GM18951 (cell line): ENCODE results near the gene ANKMY1.

Source experiments
- POLR2A ChIP-seq: IDR thresholded peaks from 4 replicates; pipeline ENCODE4 v1.6.1; 2011; ENCODE audit warnings: mild to moderate bottlenecking; ENCODE audit not compliant: insufficient read length, insufficient read depth; ENCODE audit errors: extremely low read depth
- in situ Hi-C: fragments of 300-500 bp; cut with MboI; formaldehyde crosslinking; loops from one replicate; pipeline ENCODE4 v1.12.0; 2022; ENCODE audit warnings: low sequenced_read_pairs, mixed read lengths, inconsistent platforms; ENCODE audit not compliant: unreplicated experiment

ANKMY1 gene

DNA sequence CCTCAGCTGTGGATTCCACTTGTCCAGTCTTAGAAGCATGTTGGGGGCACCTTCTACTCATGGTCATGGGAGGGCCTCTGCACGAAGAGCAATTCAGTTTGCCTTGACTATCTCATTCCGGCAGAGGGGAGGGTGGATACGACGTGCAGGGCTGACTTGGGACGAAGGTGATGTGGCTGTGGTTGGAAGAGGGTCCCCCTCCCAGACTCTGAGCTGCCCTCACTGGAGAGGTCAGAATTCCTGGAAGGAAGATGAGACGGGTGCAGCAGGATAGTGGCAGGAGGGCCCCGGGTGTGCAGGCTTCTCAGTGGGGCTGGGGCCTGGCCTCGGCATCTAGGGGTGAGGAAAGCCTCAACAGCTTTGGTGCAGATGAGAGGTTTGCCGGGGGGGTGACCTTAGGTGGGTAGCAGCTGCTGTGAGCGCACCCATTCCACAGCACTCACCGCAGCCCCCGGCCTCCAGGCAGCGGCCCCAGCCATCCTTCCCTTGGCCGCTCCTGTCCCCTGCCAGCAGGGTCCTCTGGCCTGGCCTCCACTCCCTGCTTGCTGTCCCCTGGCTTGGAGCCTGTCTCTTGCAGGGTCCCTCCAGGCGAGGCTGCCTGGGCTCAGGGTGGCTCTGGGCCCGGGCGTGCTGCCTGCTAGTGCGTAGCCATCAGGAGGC is 13.7 kb upstream of the ANKMY1 start:
- in situ Hi-C loops: no loop called here
- TF ChIP-seq POLR2A: no peak

DNA sequence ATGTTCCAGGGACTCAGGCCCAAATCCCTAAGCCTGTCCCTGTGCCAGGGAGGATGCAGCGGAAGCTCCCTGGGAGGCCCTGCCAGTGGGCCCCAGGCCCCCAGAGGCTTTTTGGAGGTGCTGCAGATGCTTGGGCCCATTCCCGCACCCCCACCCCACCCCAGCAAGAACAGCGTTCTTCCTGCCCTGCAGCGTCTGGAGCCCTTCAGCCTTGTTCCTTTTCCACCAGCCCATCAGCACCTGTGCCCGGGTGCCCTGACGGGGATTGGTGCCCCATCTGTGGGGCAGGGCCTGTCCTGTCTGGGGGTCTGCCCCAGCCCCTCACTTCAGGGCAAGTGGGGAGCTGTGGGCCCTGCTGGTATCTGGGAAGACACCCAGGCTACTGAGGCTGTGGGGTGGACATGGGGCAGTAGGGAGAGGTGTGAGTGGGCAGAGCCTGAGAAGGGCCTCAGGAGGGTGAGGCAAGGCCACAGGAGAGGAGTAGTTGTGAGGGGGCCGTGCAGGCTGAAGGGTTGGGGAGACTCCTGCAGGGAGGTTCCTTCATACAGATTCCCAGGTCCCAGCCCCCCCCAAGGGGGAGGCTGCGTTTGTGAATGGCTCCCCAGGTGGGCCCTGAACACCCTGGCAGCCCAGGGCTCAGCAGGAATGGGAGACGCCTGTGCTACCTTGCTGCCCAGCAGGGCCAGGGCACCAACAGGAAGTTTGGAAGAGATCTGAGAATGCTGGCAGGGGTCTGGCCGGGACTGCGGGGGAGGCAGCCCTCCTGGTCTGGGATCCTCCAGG is 12.9 kb upstream of the ANKMY1 start:
- no peak for TF ChIP-seq POLR2A
- in situ Hi-C loops: no loop called here

DNA sequence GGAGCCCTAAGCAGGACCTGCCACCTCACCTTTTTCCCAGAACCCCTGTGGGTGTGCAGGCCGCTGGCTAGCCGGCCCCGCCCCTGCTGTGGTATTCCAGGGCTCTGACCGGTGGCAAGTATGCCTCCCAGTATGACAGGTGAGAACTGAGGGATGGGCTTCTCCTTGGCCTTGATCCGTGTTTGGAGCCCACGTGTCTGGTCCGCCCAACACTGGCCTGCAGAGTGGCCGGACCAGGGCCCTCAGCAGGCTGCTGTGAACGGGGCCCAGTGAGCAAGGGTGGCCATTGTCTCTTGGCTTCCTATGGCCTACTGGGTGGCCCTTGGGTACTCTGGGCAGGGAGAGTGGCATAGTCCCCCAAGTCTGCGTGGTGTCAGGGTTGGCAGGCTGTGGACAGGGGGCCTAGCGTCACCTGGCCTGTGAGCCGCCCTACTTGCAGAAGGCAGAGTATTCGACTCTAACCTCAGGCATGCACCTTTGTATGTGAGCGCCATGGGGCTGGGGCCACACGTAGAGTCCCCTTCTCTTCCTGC is 12.3 kb upstream of the ANKMY1 start:
- no peak for TF ChIP-seq POLR2A
- in situ Hi-C loops: no loop called here

DNA sequence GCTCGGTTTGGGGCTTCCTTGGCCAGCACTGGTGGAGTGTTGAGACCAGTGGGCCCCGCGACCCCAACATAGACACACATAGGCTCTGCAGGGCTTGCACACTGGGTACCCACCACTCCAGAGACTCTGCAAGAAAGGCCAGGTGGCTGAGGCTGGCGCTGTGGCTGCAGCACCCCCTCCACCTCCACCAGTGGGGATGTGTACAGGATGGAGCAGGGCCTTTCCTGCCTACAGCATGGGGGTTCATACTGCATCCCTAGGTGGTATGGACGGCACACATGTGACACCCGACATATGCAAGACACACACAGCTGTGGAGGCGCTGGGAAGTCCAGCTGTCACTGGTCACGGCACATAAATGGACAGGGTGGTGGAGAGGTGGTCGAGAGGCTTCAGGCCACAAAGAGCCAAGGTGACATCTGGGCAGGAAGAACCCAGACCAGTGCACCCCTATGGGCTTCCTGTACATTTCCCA is 11.8 kb upstream of the ANKMY1 start:
- in situ Hi-C loops: no loop called here
- no peak for TF ChIP-seq POLR2A

DNA sequence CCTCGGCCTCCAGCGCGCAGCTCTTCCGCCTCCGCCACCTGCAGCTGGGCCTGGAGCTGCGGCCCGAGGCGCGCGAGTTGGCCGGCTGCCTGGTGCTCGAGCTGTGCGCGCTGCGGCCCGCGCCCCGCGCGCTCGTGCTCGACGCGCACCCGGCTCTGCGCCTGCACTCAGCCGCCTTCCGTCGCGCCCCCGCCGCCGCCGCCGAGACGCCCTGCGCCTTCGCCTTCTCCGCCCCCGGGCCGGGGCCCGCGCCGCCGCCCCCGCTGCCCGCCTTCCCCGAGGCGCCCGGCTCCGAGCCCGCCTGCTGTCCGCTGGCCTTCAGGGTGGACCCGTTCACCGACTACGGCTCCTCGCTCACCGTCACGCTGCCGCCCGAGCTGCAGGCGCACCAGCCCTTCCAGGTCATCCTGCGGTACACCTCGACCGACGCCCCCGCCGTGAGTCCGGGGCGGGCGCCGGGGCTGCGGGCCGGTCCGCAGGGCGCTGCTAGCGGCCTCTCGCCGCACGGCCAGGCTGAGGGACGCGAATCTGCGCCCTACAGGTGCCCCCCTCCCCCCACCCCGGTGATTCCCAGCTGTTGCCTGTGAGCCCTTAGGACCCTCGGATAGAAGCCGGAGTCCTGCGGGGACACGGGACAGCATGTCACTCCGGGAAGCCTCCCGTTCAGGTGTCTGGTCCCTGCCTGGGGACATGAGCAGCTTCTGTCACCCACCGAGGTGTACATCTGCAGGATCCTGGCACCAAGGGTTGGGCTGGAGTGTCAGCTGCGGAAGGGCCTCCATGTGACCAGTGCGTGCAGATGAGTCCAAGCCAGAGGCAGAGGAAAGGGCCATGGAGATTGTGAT is 11.1 kb upstream of the ANKMY1 start:
- in situ Hi-C loops: no loop called here

DNA sequence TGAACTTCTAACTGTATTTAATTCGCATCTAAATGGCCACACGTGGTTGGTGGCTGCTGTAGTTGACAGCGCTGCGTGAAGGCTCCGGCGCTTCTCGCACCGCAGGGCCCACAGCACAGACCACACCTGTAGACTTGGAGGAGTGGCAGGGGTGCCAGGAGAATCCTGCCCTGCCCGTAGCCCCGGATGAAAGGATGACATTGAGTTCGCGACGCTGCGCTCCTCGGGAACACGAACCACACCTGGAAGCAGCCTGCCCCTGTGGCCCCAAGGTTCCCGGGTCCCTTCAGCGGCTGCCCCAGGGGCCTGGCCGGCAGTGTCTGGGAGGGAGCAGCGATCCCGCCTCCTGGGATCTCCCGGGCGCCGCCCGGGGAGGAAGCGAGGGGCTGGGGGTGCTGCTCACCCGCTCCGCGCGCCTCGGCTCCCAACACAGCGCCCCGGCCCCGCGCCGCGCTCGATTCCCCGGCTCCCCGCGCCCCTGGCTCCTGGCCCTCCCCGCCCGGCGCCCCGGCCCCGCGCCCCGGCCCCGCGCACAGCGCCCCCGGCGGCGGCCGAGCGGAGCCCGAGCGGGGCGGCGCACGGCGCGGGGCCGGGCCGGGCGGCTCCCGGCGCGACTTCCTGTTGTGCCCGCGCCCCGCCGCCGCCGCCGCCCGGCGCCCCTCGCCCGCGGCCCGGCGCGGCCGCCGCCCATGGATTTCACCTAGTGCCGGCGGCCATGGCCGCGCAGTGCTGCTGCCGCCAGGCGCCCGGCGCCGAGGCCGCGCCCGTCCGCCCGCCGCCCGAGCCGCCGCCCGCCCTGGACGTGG is 10.3 kb upstream of the ANKMY1 start, which contains the start of gene RNPEPL1:
Gene RNPEPL1 (plus strand): TSS at position 613 of the 806 bp plus-strand sequence. CDS start 103 bp downstream, at position 716.
- in situ Hi-C loops: no loop called here
- no peak for TF ChIP-seq POLR2A

More for the DNA sequence above, 11.1 kb upstream of the ANKMY1 start:
- peak; percentile 60 for TF ChIP-seq POLR2A

DNA sequence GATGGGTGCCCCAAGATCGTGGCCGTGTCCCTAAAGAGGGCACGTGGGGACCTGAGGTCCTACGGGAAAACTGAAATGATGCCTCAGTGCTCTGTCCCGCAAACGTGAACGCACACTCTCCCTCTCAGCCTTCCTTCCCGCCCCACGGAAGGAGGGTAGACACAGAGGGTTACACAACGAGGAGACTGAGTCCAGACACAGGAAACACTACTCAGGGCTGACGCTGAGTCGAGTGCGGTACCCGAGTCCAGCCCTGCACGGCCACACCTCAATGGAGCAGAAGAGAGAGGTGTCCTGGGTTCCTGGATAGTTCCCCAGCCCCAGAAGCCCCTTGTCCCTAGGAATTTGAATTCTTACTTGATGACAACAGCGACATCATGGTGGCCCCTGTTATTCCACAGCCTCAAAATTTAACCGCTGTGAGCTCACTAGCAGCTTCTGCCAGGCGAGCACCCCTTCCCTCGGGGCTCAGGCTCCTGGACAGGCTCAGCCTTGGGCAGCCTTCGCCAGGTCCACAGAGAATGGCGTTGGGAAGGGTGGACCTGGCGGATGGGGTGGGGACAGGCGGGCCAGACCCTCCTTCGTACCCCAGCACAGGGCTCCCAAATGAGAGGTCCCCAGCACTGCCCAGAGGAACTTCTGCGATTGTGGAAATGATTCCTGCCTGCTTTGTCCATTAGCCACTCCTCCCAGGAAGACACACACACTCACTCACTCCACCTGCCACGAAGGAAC is 9.5 kb upstream of the ANKMY1 start:
- in situ Hi-C loops: no loop called here
- no peak for TF ChIP-seq POLR2A

DNA sequence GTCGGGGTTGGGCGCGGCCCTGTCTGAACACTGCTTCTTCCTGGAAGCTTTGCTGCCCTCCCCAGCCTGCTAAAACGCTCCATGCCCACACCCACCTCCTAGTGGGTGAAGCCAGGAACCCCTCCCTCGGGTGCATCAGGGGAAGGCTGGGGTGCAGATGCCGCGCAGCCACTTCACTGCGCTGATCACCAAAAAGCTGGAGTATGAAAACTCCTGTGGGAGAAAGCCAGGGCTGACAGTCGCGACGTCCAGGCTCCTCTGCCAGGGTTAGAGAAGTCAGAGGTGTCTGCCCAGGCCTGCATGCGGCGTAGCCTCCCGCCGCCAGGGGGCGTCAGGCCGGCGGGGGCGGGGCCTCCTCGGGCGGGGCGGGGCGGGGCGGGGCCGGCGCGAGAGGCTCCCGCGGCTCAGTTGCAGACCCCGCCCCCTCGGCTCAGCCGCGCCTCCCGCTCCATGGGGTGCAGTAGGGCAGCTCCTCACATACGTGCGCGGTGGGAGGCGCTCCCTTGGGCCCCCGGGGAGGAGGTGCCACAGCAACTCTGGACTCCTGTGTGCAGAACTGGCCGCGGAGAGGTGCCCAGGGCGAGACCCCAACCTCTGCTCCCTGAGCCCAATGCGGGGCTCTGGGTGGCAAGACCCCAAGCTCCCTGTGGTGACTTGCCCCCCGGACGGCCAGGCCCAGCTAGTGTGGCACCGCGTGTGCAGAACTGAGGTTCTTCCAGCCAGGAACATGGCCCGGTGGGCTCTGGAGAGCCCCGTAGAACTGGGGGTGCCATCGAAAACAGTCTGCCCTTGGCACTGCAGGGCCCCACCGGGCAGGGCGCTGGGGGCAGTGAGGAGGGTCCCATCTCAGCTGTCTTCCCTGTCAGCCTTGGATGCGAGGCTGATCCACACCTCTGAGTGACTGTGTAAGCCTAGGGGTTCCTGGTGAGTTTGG is 8.7 kb upstream of the ANKMY1 start:
- in situ Hi-C loops: no loop called here
- TF ChIP-seq POLR2A: peak; percentile 52

DNA sequence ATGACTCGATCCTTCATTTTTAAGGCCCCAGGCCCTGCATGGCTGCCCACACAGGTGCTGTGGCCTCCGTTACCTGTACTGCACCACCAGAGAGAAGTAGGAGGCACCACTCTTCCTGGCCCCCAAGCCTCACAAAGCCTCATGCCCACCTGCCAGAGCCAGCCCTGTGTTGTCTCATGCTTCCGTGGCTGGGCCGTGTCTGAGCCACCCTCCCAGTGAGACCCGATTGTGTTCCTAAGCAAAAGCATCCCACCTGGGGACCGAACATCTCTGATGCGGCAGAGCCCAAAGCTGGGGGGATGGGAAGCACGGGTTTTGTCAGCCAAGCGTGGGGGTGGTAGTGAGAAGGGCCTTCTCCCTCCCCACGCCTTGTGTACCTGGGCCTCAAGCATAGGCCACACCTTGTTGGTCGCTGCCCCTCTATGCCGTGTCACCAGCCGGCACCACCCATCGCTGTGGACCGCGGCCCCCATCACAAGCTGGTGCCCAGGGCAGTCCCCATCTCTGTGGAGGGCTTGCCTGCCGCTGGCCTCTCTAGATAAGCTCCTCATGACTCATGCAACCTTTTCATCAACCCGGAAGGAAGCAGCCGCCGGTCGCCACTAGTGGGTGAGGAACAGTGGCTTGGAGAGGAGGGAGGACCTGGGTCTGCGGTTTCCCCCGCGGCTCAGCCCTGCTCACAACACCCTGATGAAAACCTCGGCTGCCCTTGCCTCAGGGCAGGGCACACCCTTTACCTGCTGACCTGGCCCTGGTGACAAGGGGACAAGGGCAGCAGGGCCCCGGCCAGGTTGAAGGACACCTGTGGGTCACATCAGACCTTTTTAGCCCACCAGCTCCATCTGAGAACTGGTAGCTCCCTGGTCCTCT is 7.8 kb upstream of the ANKMY1 start:
- peak; percentile 63 for TF ChIP-seq POLR2A
- in situ Hi-C loops: no loop called here

DNA sequence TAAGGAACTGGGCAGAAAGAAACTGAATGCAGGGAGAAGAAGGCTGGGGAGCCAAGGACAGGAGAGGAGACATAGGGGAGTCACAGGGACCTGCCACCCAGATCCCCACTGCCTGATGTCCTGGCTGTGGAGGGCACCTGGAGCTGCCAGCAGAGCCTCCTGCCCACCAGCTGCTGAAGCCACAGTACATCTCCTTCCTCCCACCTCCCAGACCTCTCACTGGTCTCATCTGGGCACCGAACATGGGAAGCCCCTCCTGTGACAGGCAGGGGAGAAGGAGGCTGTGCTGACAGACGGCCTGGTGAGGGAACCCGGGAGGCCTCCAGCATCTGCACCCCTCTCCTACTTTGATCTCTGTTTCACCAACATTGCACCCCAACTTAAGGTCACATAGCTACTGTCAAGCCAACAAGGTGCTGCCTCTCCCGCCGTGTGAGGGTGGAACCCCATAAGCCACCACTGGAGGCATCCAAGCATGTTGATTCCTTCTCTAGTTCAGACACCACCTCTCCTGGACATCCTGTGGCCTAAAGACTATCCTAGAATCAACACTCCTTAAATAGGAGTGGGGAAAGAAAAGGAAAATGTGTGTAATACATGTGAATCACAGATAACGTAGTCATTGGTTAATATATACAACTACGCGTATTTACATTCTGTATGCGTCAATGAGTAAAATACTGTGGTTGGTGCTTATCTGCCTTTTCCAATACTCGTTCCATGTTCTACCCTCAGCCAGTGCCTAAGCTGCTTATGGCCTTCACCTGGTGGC is 7.0 kb upstream of the ANKMY1 start:
- no peak for TF ChIP-seq POLR2A
- in situ Hi-C loops: no loop called here
